Activated CD8-positive, alpha-beta T cell treated with anti-CD3 and anti-CD28 coated beads for 36 hours (primary cell): ENCODE measurements around the gene TREM2. TPM values are rescaled to one million over a fixed set of nuclear protein-coding genes. Genes with fewer than 3 reads are reported as not detected.

ENCODE experiments used
- ATAC-seq: fragments of 200-7000 bp; cut with Tn5 transposase; one replicate; pipeline ENCODE4 v1.10.0; 2021; ENCODE audit warnings: mild to moderate bottlenecking, moderate library complexity
- CTCF ChIA-PET: fragments of 350-600 bp; sonication (Branson Sonifier 250); formaldehyde crosslinking; loops from one replicate; lab custom pipeline; 2021; ENCODE audit warnings: antibody characterized with exemption; lab: Charles Lee
- POLR2A ChIA-PET: fragments of 350-600 bp; sonication (Branson Sonifier 250); formaldehyde crosslinking; loops from one replicate; lab custom pipeline; 2021; ENCODE audit warnings: antibody characterized with exemption; lab: Charles Lee
- DNase-seq: peaks from one replicate; pipeline ENCODE4 v3.0.0-alpha.2; 2020
- H3K27ac Mint-ChIP-seq: one replicate; pipeline ENCODE4 v1.8.0; 2021; ENCODE audit warnings: mild to moderate bottlenecking, mixed read lengths
- H3K27me3 Mint-ChIP-seq: one replicate; pipeline ENCODE4 v1.8.0; 2021; ENCODE audit warnings: mixed read lengths
- H3K36me3 Mint-ChIP-seq: one replicate; pipeline ENCODE4 v1.8.0; 2021; ENCODE audit warnings: low read depth, mixed read lengths
- H3K4me1 Mint-ChIP-seq: one replicate; pipeline ENCODE4 v1.8.0; 2021; ENCODE audit warnings: low read depth, mixed read lengths
- H3K4me3 Mint-ChIP-seq: one replicate; pipeline ENCODE4 v1.8.0; 2021; ENCODE audit warnings: mild to moderate bottlenecking, moderate library complexity, mixed read lengths
- H3K9me3 Mint-ChIP-seq: one replicate; pipeline ENCODE4 v1.8.0; 2021; ENCODE audit warnings: mixed read lengths
- CTCF ChIP-seq: fragments of 200-600 bp; IDR thresholded peaks from one replicate; pipeline ENCODE4 v1.8.0; 2022; ENCODE audit warnings: antibody characterized with exemption, mild to moderate bottlenecking
- intact Hi-C: fragments of 100-400 bp; cut with micrococcal nuclease; formaldehyde crosslinking; loops from one replicate; pipeline ENCODE4 v1.10.0; 2022
- total RNA-seq, 2 experiments: library from RNA; stranded (reverse); gene quantifications; one replicate each; pipeline ENCODE4 v1.2.3, GENCODE V29; 2021

TREM2 gene
- total RNA-seq, 2 experiments from 2014 or later, result not detected

GRCh38 chr6:41150671-41151070, 12.2 kb downstream of the TREM2 start:
- Mint-ChIP-seq H3K9me3 (no peaks in the 10 kb centered on the region), H3K4me3 (no peak overlapping the region), H3K27me3 (no peaks in the 10 kb centered on the region), H3K36me3 (peaks cover 3% of the 10 kb centered on the region), H3K27ac (no peak overlapping the region), H3K4me1 (peaks cover 10% of the 10 kb centered on the region)
- ATAC-seq (no peak), DNase-seq (no peak)
- no peak for TF ChIP-seq CTCF
- ChIA-PET POLR2A (no interaction called here), CTCF (interaction anchor here (1.8 kb wide), 1 partner anchor 12 kb away, joined by 5 read pairs; no protein-coding TSS in a partner anchor)
- intact Hi-C loops, result no loop called here

GRCh38 chr6:41147917-41148316, 15.0 kb downstream of the TREM2 start:
- H3K27ac Mint-ChIP-seq, result no peak overlapping the region
- intact Hi-C loops, result no loop called here
- POLR2A ChIA-PET, result no interaction called here

GRCh38 chr6:41136911-41137310, 26.0 kb downstream of the TREM2 start:
- ATAC-seq, result no peak
- no peak for TF ChIP-seq CTCF
- H3K9me3 Mint-ChIP-seq, result no peaks in the 10 kb centered on the region
- no peak overlapping the region for H3K27ac Mint-ChIP-seq
- DNase-seq, result no peak
- ChIA-PET CTCF (interaction anchor here (1.3 kb wide), 1 partner anchor 9 kb away, joined by 4 read pairs; no protein-coding TSS in a partner anchor), POLR2A (no interaction called here)
- intact Hi-C loops, result no loop called here
- no peaks in the 10 kb centered on the region for H3K27me3 Mint-ChIP-seq
- H3K4me3 Mint-ChIP-seq, result no peak overlapping the region
- no peaks in the 10 kb centered on the region for H3K4me1 Mint-ChIP-seq
- H3K36me3 Mint-ChIP-seq, result peaks cover 16% of the 10 kb centered on the region

More at GRCh38 chr6:41147917-41148316, 15.0 kb downstream of the TREM2 start:
- no peaks in the 10 kb centered on the region for H3K27me3 Mint-ChIP-seq
- peaks cover 7% of the 10 kb centered on the region for H3K36me3 Mint-ChIP-seq
- CTCF ChIA-PET, result interaction anchor here (1.0 kb wide), 1 partner anchor 34 kb away, joined by 3 read pairs; no protein-coding TSS in a partner anchor
- peaks cover 10% of the 10 kb centered on the region for H3K4me1 Mint-ChIP-seq
- no peak for TF ChIP-seq CTCF
- no peak overlapping the region for H3K4me3 Mint-ChIP-seq
- ATAC-seq (no peak), DNase-seq (no peak)
- H3K9me3 Mint-ChIP-seq, result no peaks in the 10 kb centered on the region

- TF ChIP-seq CTCF, result no peak
- CTCF ChIA-PET, result no interaction called here
- no peaks in the 10 kb centered on the region for H3K4me1 Mint-ChIP-seq
- no peaks in the 10 kb centered on the region for H3K27me3 Mint-ChIP-seq
- POLR2A ChIA-PET, result no interaction called here
- no peaks in the 10 kb centered on the region for H3K9me3 Mint-ChIP-seq
- no peak overlapping the region for H3K4me3 Mint-ChIP-seq
- peaks cover 16% of the 10 kb centered on the region for H3K36me3 Mint-ChIP-seq
- DNase-seq (no peak), ATAC-seq (no peak)
- no peak overlapping the region for H3K27ac Mint-ChIP-seq
- intact Hi-C loops, result no loop called here
These were observed 27.7 kb downstream of the TREM2 start for GRCh38 chr6:41135062-41135832.

GRCh38 chr6:41132254-41132653, 30.7 kb downstream of the TREM2 start:
- Mint-ChIP-seq H3K27ac (no peak overlapping the region), H3K9me3 (no peaks in the 10 kb centered on the region), H3K27me3 (no peaks in the 10 kb centered on the region), H3K4me1 (no peaks in the 10 kb centered on the region), H3K4me3 (no peak overlapping the region), H3K36me3 (peaks cover 23% of the 10 kb centered on the region)
- CTCF ChIA-PET, result interaction anchor here (1.3 to 2.1 kb wide), 2 partner anchors 11 to 50 kb away, joined by 3 to 7 read pairs; no protein-coding TSS in a partner anchor
- TF ChIP-seq CTCF, result no peak
- DNase-seq (no peak), ATAC-seq (no peak)
- intact Hi-C loops, result no loop called here
- POLR2A ChIA-PET, result no interaction called here
